Stomach (tissue), 4 donors: ENCODE results near the gene MRPL9.

Experiments
- CTCF ChIP-seq, 7 experiments: fragments of 450-650 bp in 4 of 7; fragments of 200-600 bp in 3 of 7; sonication (generic) in 3 of 7; IDR thresholded peaks; one replicate each; pipeline ENCODE4 v1.5.1; 2016 to 2019; ENCODE audit warnings: antibody characterized with exemption in 7 of 7, control low read depth in 2 of 7, mild to moderate bottlenecking in 1 of 7
- EP300 ChIP-seq: sonication (generic); formaldehyde crosslinking; IDR thresholded peaks from one replicate; pipeline ENCODE4 v1.6.1; 2017; ENCODE audit warnings: antibody characterized with exemption
- POLR2A ChIP-seq, 4 donors: fragments of 450-650 bp; IDR thresholded peaks; one replicate each; pipeline ENCODE4 v1.6.1; 2016; ENCODE audit warnings: antibody characterized with exemption in 4 of 4, control low read depth in 2 of 4, mild to moderate bottlenecking in 1 of 4, moderate library complexity in 1 of 4
- POLR2AphosphoS5 ChIP-seq, 3 donors: sonication (generic); formaldehyde crosslinking; IDR thresholded peaks; one replicate each; pipeline ENCODE4 v1.6.1; 2016; ENCODE audit warnings: antibody characterized with exemption in 3 of 3

DNA sequence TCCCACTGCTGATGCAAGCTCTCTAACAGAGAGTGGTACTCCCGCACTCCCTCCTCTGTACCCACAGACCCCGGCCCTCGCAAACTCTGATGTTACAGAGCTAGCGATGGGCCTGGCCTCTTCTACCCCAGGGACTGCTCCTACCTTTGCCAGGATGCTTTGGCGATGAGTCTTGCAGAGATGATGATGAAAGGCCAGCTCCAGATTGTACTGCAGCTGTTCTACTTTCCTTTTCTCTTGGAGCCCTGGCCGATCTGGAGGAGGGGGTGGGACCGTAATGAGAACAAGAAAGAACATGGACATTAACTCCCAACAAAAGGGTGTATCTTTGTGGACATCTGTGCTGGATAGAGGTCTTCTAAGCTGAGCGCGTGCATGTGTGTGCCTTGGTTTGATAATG, 47.9 kb upstream of the MRPL9 start:
- TF ChIP-seq CTCF (IDR thresholded peaks at IDR 0.05) (no peak), POLR2A (IDR thresholded peaks at IDR 0.05) (no peak), EP300 (no peak), POLR2AphosphoS5 (IDR thresholded peaks at IDR 0.05) (no peak)
